Renal pelvis (tissue), 12 donors: ENCODE data around the gene SPTBN2. TPM values are rescaled to one million over a fixed set of nuclear protein-coding genes. Genes with fewer than 3 reads are reported as not detected.

ENCODE experiments used
- DNase-seq: peaks from one replicate; pipeline ENCODE4 v3.0.0-alpha.2; 2013
- long read RNA-seq, 16 experiments: transcript quantifications; one replicate each; lab custom pipeline, GENCODE V29; 2026
- polyA plus RNA-seq, 3 donors: library from polyadenylated mRNA; unstranded; fragments of 120-200 nt; gene quantifications; one replicate each; pipeline ENCODE4 v1.2.1, GENCODE V29; 2013; ENCODE audit not compliant: insufficient read length in 3 of 3

Gene SPTBN2
- 10 to 100 TPM; 52.7 to 71.6 (median 56.2) TPM for polyA plus RNA-seq
- long read RNA-seq, donor 1 = 0 reads
- long read RNA-seq, donor 2 = 0 reads
- long read RNA-seq, donor 3, partial matches to known transcripts = 0 of 2 reads
- long read RNA-seq, donor 3, other reads (novel, unspliced or antisense) = 0 of 2 reads
- long read RNA-seq, donor 4, partial matches to known transcripts = 0 of 1 reads
- long read RNA-seq, donor 4, other reads (novel, unspliced or antisense) = 0 of 1 reads
- long read RNA-seq, donor 5 = 0 reads
- long read RNA-seq, donor 6, partial matches to known transcripts = 6 of 6 reads
- long read RNA-seq, donor 6, other reads (novel, unspliced or antisense) = 0 of 6 reads
- long read RNA-seq, donor 7 = 0 reads
- long read RNA-seq, donor 8 = 0 reads
- long read RNA-seq, donor 9 = 0 reads
- long read RNA-seq, donor 10 = 0 reads
- long read RNA-seq, donor 11, partial matches to known transcripts = 0 of 1 reads
- long read RNA-seq, donor 11, other reads (novel, unspliced or antisense) = 0 of 1 reads
- long read RNA-seq, donor 12, partial matches to known transcripts = 8 of 8 reads
- long read RNA-seq, donor 12, other reads (novel, unspliced or antisense) = 0 of 8 reads
- long read RNA-seq, donor 13 = 0 reads
- long read RNA-seq, donor 14 = 0 reads
- long read RNA-seq, donor 15, partial matches to known transcripts = 6 of 6 reads
- long read RNA-seq, donor 15, other reads (novel, unspliced or antisense) = 0 of 6 reads
- long read RNA-seq, donor 16, partial matches to known transcripts = 0 of 5 reads
- long read RNA-seq, donor 16, other reads (novel, unspliced or antisense) = 0 of 5 reads

- DNase-seq = no peak
Observed at GRCh38 chr11:66728693-66729385, at the start of gene SPTBN2. TSS of gene SPTBN2 (minus strand) at chr11:66729216. CDS start at chr11:66721240, 7,976 bp downstream.

- DNase-seq = no peak
Observed at GRCh38 chr11:66768818-66769217, 39.8 kb upstream of the SPTBN2 start.

DNA sequence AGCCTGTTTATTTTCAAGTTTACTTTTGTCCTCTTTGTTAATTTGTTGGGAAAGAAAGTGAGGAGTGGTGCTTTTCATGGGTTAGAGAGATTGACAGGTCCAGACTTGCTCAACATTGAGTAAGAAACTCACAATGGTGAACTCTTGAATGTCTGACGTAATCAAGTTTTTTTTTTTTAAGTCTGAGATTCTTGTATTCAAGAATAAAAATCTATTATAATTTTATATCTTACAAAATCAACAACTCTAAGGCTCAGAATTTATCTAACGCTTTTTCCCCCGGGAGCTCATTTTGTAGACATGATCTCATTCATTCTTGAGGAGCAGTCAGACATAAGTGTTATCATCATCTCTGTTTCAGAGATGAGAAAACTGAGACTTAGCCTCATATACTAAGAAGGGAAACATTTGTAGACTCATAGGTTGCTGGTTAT, 39.1 kb upstream of the SPTBN2 start:
- no peak for DNase-seq

DNA sequence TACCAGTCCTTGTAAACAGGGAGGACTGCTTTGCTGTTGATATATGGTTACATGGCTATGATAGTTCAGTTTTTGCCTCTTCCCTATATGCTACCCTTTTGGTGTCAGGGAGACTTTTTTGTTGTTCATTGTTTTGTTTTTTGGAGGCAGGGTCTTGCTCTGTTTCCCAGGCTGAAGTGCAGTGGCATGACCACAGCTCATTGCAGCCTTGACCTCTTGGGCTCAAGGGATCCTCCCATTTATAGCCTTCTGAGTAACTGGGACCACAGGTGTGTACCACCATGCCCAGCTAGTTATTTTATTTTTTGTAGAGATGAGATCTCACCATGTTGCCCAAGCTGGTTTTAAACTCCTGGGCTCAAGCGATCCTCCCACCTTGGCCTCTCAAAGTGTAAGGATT, 38.6 kb upstream of the SPTBN2 start:
- no peak for DNase-seq

GRCh38 chr11:66766681-66767080, 37.7 kb upstream of the SPTBN2 start:
- no peak for DNase-seq

- DNase-seq = no peak
Observed at GRCh38 chr11:66762088-66762487, 33.1 kb upstream of the SPTBN2 start.

GRCh38 chr11:66752148-66752547, 23.1 kb upstream of the SPTBN2 start:
- DNase-seq = no peak

GRCh38 chr11:66749091-66749490, 20.1 kb upstream of the SPTBN2 start:
- DNase-seq = no peak

DNA sequence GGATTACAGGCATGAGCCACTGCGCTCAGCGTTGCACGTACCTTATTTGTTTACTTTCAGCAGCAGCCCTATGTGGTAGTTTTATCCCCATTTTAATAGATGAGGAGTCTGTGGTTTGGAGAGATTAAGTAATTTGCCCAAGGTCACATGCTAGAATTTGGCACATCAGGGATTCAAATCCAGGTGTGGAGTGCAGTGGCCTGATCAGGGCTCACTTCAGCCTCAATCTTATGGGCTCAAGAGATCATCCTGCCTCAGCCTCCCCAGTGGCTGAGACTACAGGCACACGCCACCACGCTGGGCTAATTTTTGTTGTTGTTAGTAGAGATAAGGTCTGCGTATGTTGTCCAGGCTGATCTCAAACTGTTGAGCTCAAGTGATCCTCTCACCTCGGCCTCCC, 18.5 kb upstream of the SPTBN2 start:
- DNase-seq = no peak

- DNase-seq = no peak
Observed at GRCh38 chr11:66745356-66746235, 16.6 kb upstream of the SPTBN2 start.

DNA sequence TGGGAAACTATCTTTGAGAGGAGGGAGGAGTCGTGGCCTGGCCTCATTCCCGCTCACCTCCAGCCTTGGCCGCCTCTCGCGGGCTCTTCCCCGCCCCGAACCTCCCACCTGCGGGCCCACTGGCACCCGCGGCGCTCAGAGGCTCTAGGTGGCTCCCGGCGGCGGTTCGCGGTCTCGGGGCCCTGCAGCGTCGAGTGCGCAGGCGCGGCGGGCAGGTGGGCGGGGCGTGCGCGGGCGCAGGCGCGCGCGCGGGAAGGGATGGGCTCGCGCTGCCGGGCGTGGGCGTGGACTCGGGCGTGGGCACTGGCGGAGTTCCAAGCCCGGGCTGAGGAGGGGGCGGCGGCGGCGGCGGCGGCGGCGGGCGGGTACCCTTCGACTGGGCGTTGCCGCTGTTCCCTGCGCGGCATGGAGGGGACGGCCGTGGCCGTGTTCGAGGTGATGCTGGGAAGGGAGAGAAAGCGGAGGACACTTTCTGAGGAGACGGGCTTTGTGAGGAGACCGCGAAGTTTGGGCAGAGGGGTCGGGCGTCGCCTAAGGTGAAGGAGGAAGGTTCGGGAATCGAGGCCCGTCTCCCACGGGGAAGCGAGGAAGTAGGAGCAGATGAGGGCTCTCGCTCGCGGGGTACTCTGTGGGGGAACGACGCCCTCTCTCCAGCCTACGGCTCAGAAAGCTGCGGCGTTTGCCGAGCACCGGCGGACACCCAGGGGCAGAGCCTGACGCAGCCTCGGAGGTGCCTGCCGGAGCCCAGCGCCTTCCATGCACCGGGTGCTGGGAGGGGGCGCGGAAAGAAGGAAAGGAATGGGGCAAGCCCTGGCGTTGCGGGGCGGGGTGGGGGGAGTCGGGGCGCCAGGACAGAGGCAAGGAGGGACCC, 15.7 kb upstream of the SPTBN2 start:
- peak; percentile 80 for DNase-seq

- DNase-seq = no peak
Observed at GRCh38 chr11:66743271-66743968, 14.4 kb upstream of the SPTBN2 start.

DNA sequence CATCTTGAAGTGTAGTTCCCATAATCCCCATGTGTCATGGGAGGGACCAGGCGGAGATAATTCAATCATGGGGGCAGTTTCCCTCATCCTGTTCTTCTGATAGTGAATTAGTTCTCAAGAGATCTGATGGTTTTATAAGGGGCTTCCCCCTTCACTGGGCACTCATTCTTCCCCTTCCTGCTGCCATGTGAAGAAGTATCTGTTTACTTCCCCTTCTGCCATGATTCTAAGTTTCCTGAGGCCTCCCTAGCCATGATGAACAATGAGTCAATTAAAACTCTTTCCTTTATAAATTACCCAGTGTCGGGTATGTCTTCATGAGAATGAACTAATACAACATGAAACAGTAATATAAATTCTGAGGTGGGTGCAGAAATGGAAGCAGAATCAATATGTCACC, 12.1 kb upstream of the SPTBN2 start:
- DNase-seq = no peak

- no peak for DNase-seq
Observed at GRCh38 chr11:66739983-66740382, 11.0 kb upstream of the SPTBN2 start.

DNA sequence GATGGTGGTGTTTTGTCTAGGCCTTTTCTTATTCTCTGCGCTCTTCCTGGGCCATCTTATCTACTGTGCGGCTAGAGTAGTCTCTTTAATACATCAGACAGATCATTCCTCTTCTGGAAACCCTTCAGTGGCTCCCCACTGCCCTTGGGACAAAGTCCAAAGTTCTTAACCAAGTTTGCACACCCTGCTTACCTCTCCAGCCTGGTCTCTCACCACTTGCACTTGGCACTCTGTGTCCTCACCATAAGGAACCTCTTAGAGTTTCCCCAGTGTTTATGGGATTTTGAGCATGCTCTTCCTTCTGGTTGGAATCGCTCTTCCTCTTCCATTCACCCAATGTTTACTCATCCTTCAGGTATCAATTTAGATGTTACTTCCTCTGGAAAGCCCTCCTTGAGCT, 5.2 kb upstream of the SPTBN2 start:
- no peak for DNase-seq

DNA sequence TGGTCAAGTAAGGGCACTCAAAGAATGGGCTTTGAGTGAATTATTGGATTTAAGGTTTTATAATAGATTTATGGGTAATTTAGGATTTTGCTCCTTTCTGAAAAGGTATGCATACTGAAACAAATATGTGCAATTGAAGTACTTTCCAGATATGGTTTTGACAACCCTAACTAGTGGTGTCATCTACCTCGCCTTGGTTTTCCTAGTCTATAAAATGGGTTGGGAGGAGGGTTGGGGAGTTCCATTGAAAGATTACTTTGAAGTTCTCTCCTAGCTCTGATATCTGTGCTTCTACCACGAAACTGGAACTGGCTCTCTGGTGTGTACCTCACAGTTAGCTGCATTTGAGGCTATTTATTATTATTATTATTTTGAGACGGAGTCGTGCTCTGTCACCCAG, 431 bp upstream of the SPTBN2 start:
- no peak for DNase-seq

DNA sequence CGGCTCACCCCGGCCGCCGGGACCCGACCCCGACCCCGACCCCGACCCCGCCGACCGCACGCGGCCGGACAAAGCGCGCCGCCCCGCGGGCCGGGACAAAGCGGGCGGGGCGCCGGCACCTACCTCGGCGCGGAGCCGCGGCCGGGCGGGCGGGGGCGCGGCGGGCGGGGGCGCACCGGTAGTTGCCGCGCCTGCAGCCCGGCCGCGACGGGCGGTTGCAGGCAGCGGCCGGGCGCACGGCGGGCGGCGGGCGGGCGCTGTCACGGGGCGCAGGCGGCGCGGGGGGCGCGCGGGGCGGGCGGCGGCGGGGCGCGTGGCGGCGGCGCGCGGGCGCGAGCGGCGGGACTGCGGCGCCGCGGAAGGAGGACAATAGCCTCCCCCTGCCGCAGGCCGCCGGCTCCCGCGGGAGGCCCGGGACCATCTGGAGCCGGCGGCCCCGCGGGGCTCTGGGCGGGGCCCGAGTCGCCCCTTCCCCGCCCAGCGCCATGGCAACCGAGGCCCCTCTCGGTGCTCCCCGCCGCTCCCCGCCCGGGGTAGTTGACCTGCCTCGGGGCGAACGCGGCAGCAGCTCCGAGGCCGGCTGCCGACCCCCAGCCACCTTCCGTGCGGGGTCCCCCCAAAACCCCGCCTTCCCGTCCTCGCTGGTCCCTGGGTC, 851 bp downstream of the SPTBN2 start:
- no peak for DNase-seq

GRCh38 chr11:66727282-66728037, 1.6 kb downstream of the SPTBN2 start:
- DNase-seq = no peak
